A673 (cell line): Measurements from ENCODE around the gene RBMS1. TPM values are rescaled to one million over a fixed set of nuclear protein-coding genes. Genes with fewer than 3 reads are reported as not detected.

Experiments
- BruUV-seq: library from RNA; stranded (reverse); fragments of 400-500 nt; replicated peaks from 2 replicates; lab custom pipeline; 2021; lab: Mats Ljungman, UMichigan
- CTCF ChIA-PET: fragments of 300-600 bp; sonication (Branson Sonifier 250); formaldehyde crosslinking; loops from one replicate; lab custom pipeline; 2022; ENCODE audit warnings: antibody characterized with exemption; lab: Charles Lee
- POLR2A ChIA-PET: fragments of 300-600 bp; sonication (Branson Sonifier 250); formaldehyde crosslinking; loops from one replicate; lab custom pipeline; 2022; ENCODE audit warnings: antibody characterized with exemption; ENCODE audit not compliant: low non-redundant PET; lab: Charles Lee
- DNase-seq: peaks from one replicate; pipeline ENCODE4 v3.0.0-alpha.2; 2015; ENCODE audit warnings: low spot score
- H3K27ac ChIP-seq: fragments of 200-600 bp; sonication (generic); 2 replicates; pipeline ENCODE4 v1.5.1; 2016; ENCODE audit warnings: mixed run types, low read depth, mild to moderate bottlenecking, mixed read lengths, antibody characterized with exemption, low read length; ENCODE audit not compliant: poor library complexity, severe bottlenecking
- H3K27me3 ChIP-seq: fragments of 200-600 bp; sonication (generic); replicated peaks from 2 replicates; pipeline ENCODE4 v1.6.1; 2017; ENCODE audit warnings: mixed run types, low read depth, mild to moderate bottlenecking, mixed read lengths, antibody characterized with exemption, low read length; ENCODE audit not compliant: insufficient read depth, poor library complexity
- H3K36me3 ChIP-seq: fragments of 200-600 bp; sonication (generic); 2 replicates; pipeline ENCODE4 v1.6.1; 2016; ENCODE audit warnings: mixed run types, mild to moderate bottlenecking, mixed read lengths, antibody characterized with exemption, low read length; ENCODE audit not compliant: insufficient read depth, poor library complexity, severe bottlenecking
- H3K4me1 ChIP-seq: fragments of 200-600 bp; sonication (generic); 2 replicates; pipeline ENCODE4 v1.6.1; 2017; ENCODE audit warnings: mixed run types, mild to moderate bottlenecking, mixed read lengths, antibody characterized with exemption, low read length; ENCODE audit not compliant: insufficient read depth, poor library complexity, severe bottlenecking
- H3K4me3 ChIP-seq: fragments of 200-600 bp; sonication (generic); 2 replicates; pipeline ENCODE4 v1.5.1; 2016; ENCODE audit warnings: low read depth, mixed run types, mild to moderate bottlenecking, mixed read lengths, low read length; ENCODE audit not compliant: poor library complexity, severe bottlenecking
- H3K9me3 ChIP-seq: fragments of 200-600 bp; sonication (generic); 2 replicates; pipeline ENCODE4 v1.6.1; 2016; ENCODE audit warnings: mixed run types, low read depth, mild to moderate bottlenecking, mixed read lengths, antibody characterized with exemption, low read length; ENCODE audit not compliant: poor library complexity, severe bottlenecking
- EZH2 ChIP-seq: fragments of 200-600 bp; sonication (generic); IDR thresholded peaks from 2 replicates; pipeline ENCODE4 v1.6.1; 2017; ENCODE audit warnings: borderline replicate concordance, low read depth, mild to moderate bottlenecking, mixed read lengths, antibody characterized with exemption, low read length; ENCODE audit not compliant: poor library complexity, severe bottlenecking
- intact Hi-C: fragments of 100-400 bp; cut with micrococcal nuclease; formaldehyde crosslinking; loops from one replicate; pipeline ENCODE4 v1.10.0; 2022; ENCODE audit not compliant: unreplicated experiment
- total RNA-seq: library from RNA; stranded (reverse); gene quantifications from 2 replicates; pipeline ENCODE4 v1.2.3, GENCODE V29; 2021
- TF ChIP-seq, protein P1 (sequence below): fragments of 300-800, 200-600 bp; sonication (generic); conservative IDR thresholded peaks from 2 replicates; pipeline ENCODE4 v1.5.1; 2017; ENCODE audit warnings: low read depth, mild to moderate bottlenecking, antibody characterized with exemption, low read length, moderate library complexity, mixed read lengths

Gene RBMS1
- total RNA-seq, 1 experiment from 2014 or later = 84.9 TPM

DNA sequence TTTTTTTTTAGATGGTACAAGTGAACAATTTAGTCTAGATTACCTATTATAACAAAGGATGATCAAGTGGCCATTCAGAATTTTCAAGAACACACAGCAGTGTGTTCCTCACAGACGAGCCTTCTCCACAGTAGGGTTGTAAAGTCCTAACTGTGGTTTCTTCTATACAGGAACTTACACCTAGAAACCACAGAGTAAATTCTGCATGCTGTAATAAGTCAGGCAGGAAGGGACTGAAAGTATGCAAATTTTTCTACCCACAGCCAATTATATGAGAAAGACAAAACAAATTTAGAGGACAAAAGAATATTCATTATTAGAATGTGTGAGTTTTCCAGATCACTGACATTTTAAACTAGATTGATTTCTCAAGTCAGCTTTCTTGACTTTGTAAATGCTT is 99.5 kb downstream of the RBMS1 start:
- peaks cover 78% of the 10 kb centered on the region for H3K4me1 ChIP-seq
- TF ChIP-seq, protein P1, sequence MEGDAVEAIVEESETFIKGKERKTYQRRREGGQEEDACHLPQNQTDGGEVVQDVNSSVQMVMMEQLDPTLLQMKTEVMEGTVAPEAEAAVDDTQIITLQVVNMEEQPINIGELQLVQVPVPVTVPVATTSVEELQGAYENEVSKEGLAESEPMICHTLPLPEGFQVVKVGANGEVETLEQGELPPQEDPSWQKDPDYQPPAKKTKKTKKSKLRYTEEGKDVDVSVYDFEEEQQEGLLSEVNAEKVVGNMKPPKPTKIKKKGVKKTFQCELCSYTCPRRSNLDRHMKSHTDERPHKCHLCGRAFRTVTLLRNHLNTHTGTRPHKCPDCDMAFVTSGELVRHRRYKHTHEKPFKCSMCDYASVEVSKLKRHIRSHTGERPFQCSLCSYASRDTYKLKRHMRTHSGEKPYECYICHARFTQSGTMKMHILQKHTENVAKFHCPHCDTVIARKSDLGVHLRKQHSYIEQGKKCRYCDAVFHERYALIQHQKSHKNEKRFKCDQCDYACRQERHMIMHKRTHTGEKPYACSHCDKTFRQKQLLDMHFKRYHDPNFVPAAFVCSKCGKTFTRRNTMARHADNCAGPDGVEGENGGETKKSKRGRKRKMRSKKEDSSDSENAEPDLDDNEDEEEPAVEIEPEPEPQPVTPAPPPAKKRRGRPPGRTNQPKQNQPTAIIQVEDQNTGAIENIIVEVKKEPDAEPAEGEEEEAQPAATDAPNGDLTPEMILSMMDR = no peak
- no peak for TF ChIP-seq EZH2
- no peaks in the 10 kb centered on the region for H3K9me3 ChIP-seq
- ChIA-PET CTCF (interaction anchor here (0.6 kb wide), 1 partner anchor 94 kb away, joined by 4 read pairs; no protein-coding TSS in a partner anchor), POLR2A (no interaction called here)
- no peaks in the 10 kb centered on the region for H3K27me3 ChIP-seq
- intact Hi-C loops = no loop called here
- no peak overlapping the region for H3K4me3 ChIP-seq
- no TSS peak for BruUV-seq
- no peaks in the 10 kb centered on the region for H3K36me3 ChIP-seq
- DNase-seq = no peak
- peak overlapping the region; percentile 7 for H3K27ac ChIP-seq

DNA sequence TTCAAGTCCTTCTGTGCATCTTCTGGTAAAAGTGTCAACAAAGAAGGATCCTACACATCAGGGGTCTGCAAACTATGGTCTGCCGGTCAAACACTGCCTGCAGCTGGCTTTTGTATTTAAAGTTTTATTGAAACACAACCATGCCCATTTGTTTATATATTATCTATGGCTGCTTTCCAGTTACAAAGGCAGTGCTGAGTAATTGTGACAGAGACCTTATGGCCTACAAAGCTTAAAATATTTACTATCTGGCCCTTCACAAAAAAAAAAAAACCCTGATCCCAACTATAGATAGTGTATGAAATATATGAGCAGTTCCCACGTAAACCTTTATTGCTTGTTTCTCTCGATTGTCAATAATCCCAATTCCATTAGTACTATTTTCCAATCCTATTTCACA is 101.4 kb downstream of the RBMS1 start:
- CTCF ChIA-PET = interaction anchor here (0.7 kb wide), 1 partner anchor 11 kb away, joined by 3 read pairs; no protein-coding TSS in a partner anchor
- Histone ChIP-seq H3K27me3 (no peaks in the 10 kb centered on the region), H3K4me3 (no peak overlapping the region), H3K4me1 (peaks cover 77% of the 10 kb centered on the region), H3K27ac (no peak overlapping the region), H3K36me3 (no peaks in the 10 kb centered on the region), H3K9me3 (no peaks in the 10 kb centered on the region)
- BruUV-seq = no TSS peak
- intact Hi-C loops = no loop called here
- TF ChIP-seq EZH2 = no peak
- TF ChIP-seq, protein P1 = no peak
- POLR2A ChIA-PET = interaction anchor here (0.6 kb wide), 1 partner anchor 1331 kb away, joined by 5 read pairs; no protein-coding TSS in a partner anchor
- no peak for DNase-seq

DNA sequence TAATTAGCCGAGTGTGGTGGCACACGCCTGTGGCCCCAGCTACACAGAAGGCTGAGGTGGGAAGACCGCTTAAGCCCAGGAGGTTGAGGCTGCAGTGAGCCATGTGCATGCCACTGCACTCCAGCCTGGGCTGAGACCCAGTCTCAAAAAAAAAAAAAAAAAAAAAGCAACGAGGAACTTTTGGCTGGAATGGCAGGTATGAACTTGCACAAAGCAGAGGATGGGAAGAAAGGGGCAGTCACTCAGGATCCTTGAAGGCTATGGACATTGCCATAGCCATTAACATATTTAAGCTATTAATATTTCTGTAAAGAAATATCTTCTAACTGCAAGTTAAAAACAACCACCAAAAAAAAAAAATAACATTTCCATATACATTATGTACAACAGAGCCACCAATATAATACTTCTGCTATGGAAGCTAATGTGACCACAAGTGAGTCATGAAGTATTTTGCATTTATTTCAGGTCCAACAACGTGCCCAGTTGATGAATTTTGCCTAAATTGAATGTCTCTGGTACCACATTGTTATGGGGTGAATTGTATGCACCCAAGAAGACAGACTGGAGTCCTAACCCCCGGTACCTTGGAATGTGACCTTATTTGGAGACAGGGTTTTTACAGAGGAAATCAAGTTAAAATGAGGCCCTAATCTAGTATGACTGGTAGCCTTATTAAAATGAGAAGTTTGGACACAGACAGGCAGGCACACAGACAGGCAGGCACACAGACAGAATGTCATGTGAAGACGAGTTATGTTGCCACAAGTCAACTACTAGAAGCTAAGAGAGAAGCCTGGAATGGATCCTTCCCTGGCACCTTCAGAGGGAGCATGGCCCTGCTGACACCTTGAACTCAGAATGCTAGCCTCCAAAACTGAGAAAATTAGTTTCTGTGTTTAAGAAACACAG is 102.8 kb downstream of the RBMS1 start:
- DNase-seq = no peak
- intact Hi-C loops = no loop called here
- H3K4me3 ChIP-seq = no peak overlapping the region
- ChIA-PET CTCF (no interaction called here), POLR2A (no interaction called here)
- H3K4me1 ChIP-seq = peaks cover 80% of the 10 kb centered on the region
- H3K9me3 ChIP-seq = no peaks in the 10 kb centered on the region
- no peaks in the 10 kb centered on the region for H3K36me3 ChIP-seq
- BruUV-seq = no TSS peak
- peak overlapping the region; percentile 35 for H3K27ac ChIP-seq
- H3K27me3 ChIP-seq = no peaks in the 10 kb centered on the region
- TF ChIP-seq, protein P1 = no peak
- TF ChIP-seq EZH2 = no peak
